ENCODE results near the gene GPATCH11.

GPATCH11 gene

DNA sequence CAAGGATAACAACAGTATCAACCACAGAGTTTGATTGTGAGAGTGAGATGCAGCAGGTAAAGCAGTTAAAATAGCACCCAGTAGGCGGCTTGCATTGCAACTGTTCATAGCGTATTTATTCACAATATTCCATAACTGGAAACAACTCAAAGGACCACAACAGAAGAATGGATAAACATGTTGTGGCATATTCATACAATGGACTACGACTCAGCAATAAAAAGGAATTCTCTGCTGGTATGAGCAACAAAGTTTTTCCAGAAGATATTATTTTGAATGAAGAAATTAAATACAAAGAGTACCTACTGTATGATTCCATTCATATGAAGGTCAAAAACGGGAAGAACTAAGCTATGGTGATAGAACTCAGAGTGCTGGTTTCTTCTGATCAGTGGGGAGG, 25.2 kb downstream of the GPATCH11 start:
- DNase-seq = no peak

GRCh38 chr2:37110306-37111212, 26.2 kb downstream of the GPATCH11 start:
- DNase-seq = no peak

DNA sequence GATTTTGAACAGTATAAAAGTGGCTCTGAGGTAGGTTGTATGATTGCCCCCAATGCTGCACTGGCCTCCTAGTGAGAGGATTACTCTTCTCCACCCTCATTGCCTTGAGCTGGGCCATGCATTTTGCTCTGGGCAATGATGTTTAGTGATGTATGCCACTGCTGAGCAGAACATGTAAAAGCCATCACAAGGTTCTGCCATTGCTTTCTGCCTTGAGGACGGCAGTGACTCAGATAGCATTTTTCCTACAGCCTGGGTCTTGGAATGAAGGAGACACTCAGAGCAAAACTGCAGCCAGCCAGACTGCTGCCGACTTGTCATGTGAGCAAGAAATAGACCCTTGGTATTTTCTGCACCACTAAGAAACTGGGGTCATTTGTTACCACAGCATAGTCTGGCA, 27.6 kb downstream of the GPATCH11 start:
- DNase-seq = no peak

GRCh38 chr2:37117566-37117965, 33.2 kb downstream of the GPATCH11 start:
- DNase-seq = no peak

- no peak for DNase-seq
These were observed 34.8 kb downstream of the GPATCH11 start for GRCh38 chr2:37119157-37119556.

GRCh38 chr2:37125416-37125815, 41.1 kb downstream of the GPATCH11 start:
- no peak for DNase-seq

DNA sequence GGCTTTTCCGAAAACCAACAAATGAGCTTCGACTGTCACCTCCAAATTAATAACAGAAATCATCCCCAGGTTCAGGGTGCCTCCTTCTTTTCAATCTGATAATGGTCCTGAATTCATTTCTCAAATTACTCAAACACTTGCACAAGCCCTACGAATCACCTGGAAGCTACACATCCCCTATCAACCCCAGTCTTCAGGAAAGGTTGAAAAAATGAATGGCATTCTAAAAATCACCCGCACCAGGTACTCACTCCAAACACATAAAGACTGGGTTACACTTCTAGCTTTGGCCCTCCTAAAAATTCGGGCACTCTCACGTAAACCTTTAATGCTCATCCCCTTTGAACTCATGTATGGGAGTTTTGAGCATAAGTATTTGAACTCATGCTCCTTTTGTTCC, 48.6 kb downstream of the GPATCH11 start:
- no peak for DNase-seq

DNA sequence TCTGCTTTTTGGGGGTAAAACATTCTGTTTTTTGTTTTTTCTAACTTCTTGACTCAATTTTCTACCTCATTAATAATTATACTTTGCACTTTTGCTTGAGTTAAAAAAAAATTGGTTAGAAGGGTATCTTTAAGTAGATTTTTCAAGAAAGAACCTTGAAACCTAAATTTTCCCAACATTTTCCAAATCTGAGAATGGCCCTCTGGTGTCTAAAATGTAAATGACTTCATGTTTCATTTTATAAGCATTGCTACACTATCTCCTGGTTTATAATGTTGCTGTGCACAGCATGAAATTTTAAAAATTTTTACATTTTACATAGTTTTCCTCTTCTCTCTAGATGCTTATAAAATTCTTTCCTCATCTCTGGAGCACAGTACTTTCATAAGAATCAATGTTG, 58.2 kb downstream of the GPATCH11 start:
- DNase-seq = no peak

GRCh38 chr2:37143974-37144373, 59.7 kb downstream of the GPATCH11 start:
- no peak for DNase-seq

DNA sequence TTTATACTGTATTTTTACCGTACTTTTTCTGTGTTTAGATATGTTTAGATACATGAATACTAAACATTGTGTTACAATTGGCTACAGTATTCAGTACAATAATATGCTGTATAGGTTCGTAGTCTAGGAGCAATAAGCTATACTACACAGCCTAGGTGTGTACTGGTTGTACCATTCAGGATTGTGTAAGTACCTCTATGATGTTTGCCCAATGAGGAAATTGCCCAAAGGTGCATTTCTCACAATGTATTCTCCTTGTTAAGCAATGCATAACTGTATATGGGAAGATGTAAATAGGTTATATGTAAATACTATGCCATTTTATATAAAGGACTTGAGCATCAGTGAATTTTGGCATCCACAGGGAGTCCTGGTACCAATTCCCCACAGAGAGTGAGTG, 61.7 kb downstream of the GPATCH11 start:
- DNase-seq = no peak

GRCh38 chr2:37148325-37148724, 64.0 kb downstream of the GPATCH11 start:
- no peak for DNase-seq
